NCI-H82 (cell line): ENCODE measurements around the gene CNIH1.
"Not testable (repeated sequence)": the region's sequence is repeated elsewhere in the genome, so short reads cannot be mapped to it uniquely, and the experiment has no call there.

Source experiments
- DNase-seq: peaks from one replicate; lab custom pipeline; 2025; lab: John Stamatoyannopoulos, UW

The CNIH1 gene

DNA sequence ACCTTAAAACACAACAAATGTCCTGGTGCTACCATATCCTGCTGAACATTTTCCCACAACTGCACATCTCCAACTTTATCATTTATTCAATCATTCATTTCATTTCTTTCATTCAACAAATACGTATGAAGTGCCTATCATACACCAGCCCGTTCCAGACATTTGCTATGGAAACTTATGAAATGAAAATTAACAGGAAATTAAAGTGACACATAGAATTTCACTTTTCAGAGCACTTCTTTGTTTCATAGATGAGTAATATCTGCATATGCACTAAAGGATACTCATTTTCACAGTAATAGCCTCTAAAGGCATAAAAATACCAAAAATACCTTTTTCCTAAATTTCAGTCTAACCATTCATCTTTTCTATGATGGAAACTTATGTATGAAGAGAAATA, 12.6 kb downstream of the CNIH1 start:
- DNase-seq, result no peak

DNA sequence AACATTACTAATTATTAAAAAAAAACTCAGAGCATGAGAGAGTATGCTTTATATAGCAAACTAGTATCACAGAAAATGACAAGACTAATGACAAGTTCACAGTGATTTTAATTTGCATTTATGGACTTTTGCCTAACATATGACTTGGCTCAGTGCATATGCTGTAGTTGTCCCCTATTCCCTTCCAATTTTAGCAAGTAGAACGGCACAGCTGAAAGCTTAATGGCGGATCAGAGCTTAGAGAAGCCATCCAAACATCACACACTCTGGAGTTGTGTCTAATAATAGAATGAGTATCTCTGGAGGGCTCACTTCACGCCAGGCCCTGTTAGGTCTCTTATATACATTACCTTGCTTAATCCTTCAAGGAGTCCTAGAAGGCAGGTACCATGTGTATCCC, 13.3 kb downstream of the CNIH1 start:
- DNase-seq, result no peak

- DNase-seq, result no peak
Measured at GRCh38 chr14:54425537-54426274, 15.5 kb downstream of the CNIH1 start.

- DNase-seq, result no peak
Measured at GRCh38 chr14:54425068-54425467, 16.1 kb downstream of the CNIH1 start.

- DNase-seq, result no peak
Measured at GRCh38 chr14:54424479-54424901, 16.7 kb downstream of the CNIH1 start.

- no peak for DNase-seq
Measured at GRCh38 chr14:54423991-54424390, 17.2 kb downstream of the CNIH1 start.

DNA sequence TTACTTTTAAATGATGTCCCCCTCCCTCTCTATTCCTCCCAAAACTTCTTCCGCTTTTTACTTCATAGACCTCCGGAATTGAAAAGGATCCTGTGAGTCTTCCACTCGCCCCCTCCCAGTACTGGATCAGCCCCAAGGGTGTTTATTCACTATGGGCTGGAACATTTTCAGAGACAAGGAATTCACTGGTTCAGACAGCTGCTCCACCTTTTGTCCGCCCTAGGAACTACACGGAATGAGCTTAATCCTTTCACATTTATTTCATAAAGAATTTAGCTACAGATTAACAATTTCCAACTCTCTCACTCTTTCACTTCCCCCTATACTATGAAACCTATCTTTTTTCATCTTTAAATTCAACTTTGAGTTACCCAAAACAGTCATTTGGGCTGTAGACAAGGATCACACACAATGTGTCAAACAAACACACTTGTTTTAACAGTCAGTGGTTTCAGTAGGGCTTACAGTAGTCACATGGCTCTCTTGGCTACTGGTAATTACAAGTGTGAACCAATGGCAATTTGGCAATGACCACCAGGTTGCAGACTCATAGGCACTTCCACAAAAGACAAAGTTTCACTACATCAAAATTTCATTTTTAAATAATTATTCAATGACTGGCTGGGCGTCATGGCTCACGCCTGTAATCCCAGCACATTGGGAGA, 20.6 kb downstream of the CNIH1 start:
- peak; percentile 52 for DNase-seq

- no peak for DNase-seq
Measured at GRCh38 chr14:54411371-54411770, 29.8 kb downstream of the CNIH1 start.

DNA sequence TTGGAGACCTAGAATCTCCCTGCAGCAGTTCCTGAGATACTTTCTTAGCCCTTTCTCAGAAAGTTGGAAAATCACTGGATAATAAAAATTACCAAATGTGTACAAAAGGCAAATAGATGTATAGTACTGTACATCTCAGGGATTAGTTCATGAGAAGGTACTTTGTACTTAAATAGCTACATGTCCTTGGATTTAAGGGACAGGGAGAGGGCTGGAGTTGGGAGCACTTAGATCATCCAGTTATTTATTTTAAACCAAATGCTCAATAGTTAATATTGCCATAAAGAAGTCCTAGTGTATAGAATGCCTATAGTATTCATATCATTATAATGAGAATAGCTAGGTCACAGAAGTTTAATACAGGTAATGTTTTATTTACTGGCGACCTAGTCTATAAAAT, 31.0 kb downstream of the CNIH1 start:
- no peak for DNase-seq

DNA sequence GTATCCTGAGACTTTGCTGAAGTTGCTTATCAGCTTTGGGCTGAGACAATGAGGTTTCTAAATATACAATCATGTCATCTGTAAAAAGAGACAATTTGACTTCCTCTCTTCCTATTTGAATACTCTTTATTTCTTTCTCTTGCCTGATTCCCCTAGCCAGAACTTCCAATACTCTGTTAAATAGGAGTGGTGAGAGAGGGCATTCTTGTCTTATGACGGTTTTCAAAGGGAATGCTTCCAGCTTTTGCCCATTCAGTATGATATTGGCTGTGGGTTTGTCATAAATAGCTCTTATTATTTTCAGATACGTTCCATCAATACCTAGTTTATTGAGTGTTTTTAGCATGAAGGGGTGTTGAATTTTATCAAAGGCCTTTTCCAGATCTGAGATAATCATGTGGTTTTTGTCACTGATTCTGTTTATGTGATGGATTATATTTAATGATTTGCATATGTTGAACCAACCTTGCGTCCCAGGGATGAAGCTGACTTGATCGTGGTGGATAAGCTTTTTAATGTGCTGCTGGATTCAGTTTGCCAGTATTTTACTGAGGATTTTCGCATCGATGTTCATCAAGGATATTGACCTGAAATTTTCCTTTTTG, 37.7 kb downstream of the CNIH1 start:
- DNase-seq, result not testable (repeated sequence)

DNA sequence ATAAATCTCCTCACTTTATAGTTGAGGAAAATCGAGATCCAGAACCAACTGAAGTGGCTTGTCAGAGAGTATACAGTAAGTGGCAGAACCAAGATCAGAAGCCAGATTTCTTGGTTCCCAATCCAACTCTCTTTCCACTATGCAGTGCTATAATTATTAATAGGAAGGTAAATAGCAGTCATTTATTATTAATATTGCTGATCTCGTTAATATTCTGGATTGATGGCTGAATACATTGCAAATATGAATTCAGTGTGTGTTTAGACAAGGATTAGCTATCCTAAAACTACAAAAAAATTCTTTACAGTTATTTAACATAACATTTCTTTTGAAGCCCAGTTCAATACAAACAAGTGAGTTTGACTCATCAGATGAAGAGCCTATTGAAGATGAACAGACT, 41.6 kb downstream of the CNIH1 start:
- DNase-seq, result no peak

DNA sequence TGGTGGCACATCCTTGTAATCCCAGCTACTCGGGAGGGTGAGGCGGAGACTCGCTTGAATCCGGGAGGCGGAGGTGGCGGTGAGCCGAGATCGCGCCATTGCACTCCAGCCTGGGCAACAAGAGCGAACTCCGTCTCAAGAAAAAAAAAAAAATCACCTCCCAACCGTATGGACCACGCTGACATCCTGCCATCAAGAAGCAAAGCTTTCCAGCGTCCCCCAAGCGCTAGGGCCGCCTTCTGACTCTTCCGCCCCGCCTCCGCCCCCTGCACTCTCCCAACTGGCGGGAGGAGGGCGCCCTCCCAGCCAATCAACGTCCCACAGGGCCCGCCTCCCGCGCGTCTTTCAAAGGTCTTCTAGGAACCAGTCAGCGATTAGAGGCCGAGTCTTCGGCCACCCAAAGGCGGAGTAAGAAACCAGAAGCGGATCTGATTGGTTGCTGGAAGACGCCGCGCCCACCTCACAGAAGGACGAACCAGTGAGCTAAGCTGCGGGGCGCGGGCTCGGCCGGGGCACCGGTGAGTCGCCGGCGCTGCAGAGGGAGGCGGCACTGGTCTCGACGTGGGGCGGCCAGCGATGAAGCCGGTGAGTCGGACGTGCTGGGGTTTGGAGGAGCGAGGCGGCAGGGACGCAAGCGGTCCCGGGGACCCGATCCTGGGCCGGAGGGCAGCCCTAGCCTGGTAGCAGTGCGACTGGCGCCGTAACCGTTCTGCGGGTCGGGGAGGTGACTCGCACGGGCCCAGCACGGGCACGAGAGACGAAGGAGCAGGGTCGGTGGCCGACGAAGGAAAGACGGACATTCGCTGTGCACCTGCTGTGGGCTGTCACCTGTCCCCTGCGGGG, 44.5 kb downstream of the CNIH1 start, which contains the start of gene CDKN3:
CDKN3 (plus strand) TSS at position 515 of the 843 bp plus-strand sequence; CDS start at position 577, 62 bp downstream.
- DNase-seq, result peak; percentile 99

DNA sequence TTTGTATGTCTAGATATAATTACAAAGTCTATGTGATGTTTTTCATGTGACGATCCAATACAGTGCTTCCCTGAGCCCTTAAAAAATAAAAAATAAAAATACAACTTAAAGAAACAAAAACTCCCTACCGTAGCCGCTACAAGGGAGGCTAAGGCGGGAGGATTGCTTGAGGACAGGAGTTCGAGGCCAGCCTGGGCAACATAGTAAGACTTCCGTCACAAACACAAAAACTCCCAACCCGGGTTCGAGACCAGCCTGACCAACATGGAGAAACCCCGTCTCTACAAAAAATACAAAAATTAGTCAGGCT, 45.0 kb downstream of the CNIH1 start:
- no peak for DNase-seq

DNA sequence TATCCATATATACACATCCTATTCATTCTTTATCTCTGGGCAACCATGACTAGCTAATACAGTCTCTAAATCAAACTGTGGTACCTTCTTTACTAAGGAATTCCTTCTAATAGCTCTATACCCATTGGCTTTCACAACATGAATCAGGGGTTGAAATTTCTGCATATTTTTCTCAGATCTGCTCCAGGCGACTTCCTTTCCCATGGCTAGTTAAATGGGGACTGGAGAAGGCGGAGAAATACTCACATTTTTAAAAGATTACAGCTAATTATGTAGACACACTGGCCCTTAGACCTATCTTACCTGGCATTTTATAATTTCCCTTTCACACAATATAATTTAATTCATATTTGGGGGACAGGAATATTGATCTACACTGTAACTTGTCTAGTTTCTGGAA, 45.5 kb downstream of the CNIH1 start:
- DNase-seq, result no peak

DNA sequence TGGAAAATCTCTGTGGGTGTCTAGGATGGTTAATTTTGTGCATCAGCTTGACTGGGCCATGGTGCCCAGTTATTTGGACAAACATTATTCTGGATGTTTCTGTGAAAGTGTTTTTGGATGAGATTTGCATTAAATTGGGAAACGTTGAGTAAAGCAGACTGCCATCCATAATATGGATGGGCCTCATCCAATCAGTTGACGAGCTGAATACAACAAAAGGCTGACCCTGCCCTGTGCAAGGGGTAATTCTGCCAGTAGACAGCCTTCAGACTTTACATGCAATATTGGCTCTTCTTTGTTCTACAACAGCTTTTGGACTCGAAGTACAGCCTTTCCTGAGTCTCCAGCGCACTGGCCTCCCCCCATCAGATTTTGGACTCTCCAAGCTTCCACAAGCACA, 45.9 kb downstream of the CNIH1 start:
- DNase-seq, result no peak

DNA sequence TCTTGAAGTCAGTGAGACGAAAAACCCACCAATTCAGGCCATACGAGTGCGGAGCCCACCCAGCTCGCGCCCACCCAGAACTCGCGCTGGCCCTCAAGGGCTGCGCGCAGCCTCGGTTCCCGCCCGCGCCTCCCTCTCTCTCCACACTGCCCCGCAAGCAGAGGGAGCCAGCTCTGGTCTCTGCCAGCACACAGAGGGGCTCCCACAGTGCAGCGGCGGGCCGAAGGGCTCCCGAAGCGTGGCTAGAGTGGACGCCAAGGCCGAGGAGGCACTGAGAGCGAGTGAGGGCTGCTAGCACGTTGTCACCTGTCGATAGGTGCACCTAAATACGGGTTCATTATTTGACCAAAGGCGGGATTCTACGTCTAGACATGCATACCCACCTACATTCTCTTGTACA, 46.6 kb downstream of the CNIH1 start:
- DNase-seq, result no peak

DNA sequence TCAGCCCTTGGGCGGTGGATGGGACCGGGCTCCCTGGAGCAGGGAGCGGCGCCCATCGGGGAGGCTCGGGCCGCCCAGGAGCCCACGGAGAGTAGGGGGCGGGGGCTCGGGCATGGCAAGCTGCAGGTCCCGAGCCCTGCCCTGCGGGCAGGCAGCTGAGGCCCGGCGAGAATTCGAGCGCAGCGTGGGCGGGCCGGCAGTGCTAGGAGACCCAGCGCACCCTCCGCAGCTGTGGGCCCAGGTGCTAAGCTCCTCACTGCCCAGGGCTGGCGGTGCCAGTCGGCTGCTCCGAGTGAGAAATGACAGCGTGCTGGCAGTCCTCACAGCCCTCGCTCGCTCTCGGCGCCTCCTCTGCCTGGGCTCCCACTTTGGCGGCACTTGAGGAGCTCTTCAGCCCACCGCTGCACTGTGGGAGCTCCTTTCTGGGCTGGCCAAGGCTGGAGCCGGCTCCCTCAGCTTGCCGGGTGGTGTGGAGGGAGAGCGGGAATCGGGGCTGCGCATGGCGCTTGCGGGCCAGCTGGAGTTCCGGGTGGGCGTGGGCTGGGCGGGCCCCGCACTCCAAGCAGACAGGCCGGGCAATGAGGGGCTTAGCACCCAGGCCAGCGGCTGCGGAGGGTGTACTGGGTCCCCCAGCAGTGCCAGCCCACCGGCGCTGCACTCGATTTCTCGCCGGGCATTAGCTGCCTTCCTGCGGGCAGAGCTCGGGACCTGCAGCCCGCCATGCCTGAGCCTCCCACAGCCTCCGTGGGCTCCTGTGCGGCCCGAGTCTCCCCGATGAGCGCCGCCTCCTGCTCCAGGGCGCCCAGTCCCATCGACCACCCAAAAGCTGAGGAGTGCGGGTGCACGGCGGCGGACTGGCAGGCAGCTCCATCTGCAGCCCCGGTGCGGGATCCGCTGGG, 47.9 kb downstream of the CNIH1 start:
- not testable (repeated sequence) for DNase-seq

GRCh38 chr14:54392131-54392859, 48.9 kb downstream of the CNIH1 start:
- DNase-seq, result no peak

DNA sequence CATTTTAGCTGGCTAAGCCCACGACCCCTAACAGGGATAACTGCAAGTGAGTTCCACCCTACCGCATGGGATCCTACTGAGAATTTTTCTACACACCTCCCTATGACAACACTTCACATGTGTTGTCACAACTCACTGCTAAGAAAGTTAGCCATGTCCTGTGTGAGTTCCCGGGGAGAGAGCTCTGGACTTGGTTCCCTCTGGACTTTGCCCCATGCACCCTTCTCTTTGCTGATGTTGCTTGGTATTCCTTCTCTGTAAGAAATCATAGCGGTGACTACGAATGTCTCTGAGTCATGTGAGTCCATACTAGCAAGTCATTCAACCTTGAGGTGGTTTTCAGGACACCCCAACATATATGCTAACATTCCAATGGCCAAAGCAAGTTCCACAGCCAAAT, 53.8 kb downstream of the CNIH1 start:
- no peak for DNase-seq

DNA sequence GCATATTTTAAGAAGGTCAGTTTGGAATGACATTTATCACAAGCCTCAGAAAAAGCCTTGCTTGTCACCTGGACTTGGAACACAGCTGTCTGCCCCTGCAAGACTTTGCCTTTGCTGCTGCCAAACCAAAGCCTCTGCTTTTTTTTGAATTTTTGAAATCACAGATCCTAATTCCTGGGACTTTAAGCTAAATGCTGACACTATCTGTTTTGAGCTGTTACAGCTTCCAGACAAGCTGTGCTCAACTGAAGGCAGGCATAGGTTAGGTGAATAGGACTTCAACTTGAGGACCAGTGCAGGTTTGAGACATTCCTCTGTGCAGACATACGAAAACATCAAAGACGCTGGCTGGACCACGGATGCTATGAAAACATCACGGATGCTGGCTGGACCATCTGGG, 55.6 kb downstream of the CNIH1 start:
- DNase-seq, result no peak

- DNase-seq, result no peak
Measured at GRCh38 chr14:54383835-54384234, 57.3 kb downstream of the CNIH1 start.
